Activated T-helper 1 cell treated with anti-CD3 and anti-CD28 coated beads, Interleukin-12 subunit alpha, Interleukin-12 subunit beta, Interleukin-2, Interleukin-4 antibody, amounts not matched to agents 30 ng/mL and 10 ng/mL and 1 ng/mL, durations not matched to agents 14 hours and 24 hours and 36 hours (primary cell): ENCODE measurements around the gene DNAI1. TPM values are rescaled to one million over a fixed set of nuclear protein-coding genes. Genes with fewer than 3 reads are reported as not detected.

Experiments used
- DNase-seq: peaks from one replicate; pipeline ENCODE4 v3.0.0; 2021; ENCODE audit warnings: low spot score
- H3K27ac Mint-ChIP-seq: one replicate; pipeline ENCODE4 v1.8.0; 2021; ENCODE audit warnings: mild to moderate bottlenecking, mixed read lengths
- H3K27me3 Mint-ChIP-seq: one replicate; pipeline ENCODE4 v1.8.0; 2022; ENCODE audit warnings: mild to moderate bottlenecking, moderate library complexity, mixed read lengths; ENCODE audit not compliant: insufficient read depth
- H3K36me3 Mint-ChIP-seq: one replicate; pipeline ENCODE4 v1.8.0; 2021; ENCODE audit warnings: low read depth, mixed read lengths
- H3K4me1 Mint-ChIP-seq: one replicate; pipeline ENCODE4 v1.8.0; 2021; ENCODE audit warnings: low read depth, mixed read lengths
- H3K4me3 Mint-ChIP-seq: one replicate; pipeline ENCODE4 v1.8.0; 2021; ENCODE audit warnings: mild to moderate bottlenecking, moderate library complexity, mixed read lengths
- H3K9me3 Mint-ChIP-seq: one replicate; pipeline ENCODE4 v1.8.0; 2021; ENCODE audit warnings: mixed read lengths
- intact Hi-C: fragments of 100-400 bp; cut with micrococcal nuclease; formaldehyde crosslinking; loops from one replicate; pipeline ENCODE4 v1.15.1; 2024
- total RNA-seq: library from RNA; stranded (reverse); gene quantifications from 2 replicates; pipeline ENCODE4 v1.2.3, GENCODE V29; 2022

DNAI1 gene
- total RNA-seq: not detected in 2 replicates

DNA sequence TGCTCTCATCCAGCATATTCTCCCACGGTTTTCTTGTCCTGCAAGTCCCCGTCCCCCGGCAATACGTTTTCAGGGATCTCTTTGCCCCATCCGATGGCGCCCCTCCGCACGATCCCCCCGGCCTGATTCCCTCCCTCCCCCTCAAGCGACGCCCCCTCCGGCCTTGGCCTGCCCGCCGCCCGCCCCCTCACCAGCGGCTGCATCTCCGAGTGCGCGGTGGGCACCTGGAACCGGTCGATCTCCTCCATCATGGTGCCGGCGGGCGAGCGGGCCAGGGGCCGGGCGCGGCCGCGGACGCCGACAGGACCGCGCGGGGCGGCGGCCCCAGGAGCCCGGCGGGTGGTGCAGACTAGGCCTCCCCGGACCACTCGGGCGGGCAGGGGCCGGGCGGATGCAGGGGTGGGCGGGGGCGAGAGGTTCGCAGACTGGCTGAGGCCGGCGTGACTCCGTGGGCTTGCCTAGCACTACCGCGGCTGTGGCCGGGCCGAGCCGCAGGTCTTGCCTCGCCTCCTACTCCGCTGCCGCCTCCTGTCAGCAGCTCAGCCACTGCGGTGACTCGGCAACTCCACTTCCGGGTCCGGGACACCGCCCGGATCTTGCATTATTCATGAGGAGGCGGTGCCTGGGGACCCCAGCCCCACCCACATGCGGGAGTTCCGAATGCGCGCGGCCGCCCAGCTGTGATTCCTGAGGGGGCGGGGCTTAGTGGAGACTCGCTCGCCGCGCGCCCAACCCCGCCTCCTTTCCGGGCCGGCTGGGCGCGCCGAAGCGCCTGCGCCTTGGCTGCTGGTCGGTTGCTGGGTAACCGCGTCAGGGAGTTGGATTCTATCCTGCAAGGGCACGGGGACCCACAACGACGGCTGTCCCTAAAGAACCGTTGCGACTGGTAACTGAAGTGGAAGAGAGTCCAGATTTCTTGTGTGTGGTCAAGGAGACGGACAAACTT is at the start of gene DNAI1, which contains the start of gene FAM219A:
DNAI1 (plus strand) TSS at position 793 of the 946 bp plus-strand sequence. CDS start 201 bp downstream, outside the sequence.
FAM219A (minus strand) TSS at position 558 of the 946 bp plus-strand sequence; CDS start at position 251, 307 bp downstream.
- intact Hi-C loops: loop anchor here (1.0 to 10.0 kb wide), 16 partner anchors 21 to 1906 kb away; partner anchors contain the start of genes DCAF12, FANCG, GALT and KIF24
- Mint-ChIP-seq H3K27me3 (peaks cover 11% of the 10 kb centered on the region), H3K36me3 (peaks cover 4% of the 10 kb centered on the region), H3K4me3 (peak within 1 kb of the TSS; percentile 91), H3K9me3 (no peaks in the 10 kb centered on the region), H3K4me1 (peaks cover 47% of the 10 kb centered on the region), H3K27ac (peak within 1 kb of the TSS; percentile 85)
- peak; percentile 99 for DNase-seq

DNA sequence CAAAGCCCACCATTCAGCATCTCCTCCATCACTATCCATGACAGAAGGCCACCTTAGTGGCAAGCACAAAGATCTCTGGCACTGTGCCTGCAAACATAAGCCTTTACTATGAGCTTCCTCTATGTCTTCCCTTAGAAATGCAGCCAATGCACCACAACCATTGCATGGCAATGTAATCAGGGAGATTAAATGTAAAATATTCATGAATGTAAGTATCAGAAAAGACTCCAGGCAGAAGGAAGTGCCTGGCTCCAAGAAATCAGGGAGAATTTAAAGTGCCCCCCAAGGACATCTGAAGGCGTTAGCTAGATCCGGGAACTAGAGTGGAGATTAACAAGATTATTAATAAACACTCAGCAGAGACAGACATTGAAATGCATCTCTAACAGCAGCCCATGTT is 49.5 kb upstream of the DNAI1 start:
- Mint-ChIP-seq H3K36me3 (no peaks in the 10 kb centered on the region), H3K27me3 (no peaks in the 10 kb centered on the region)
- intact Hi-C loops: no loop called here

DNA sequence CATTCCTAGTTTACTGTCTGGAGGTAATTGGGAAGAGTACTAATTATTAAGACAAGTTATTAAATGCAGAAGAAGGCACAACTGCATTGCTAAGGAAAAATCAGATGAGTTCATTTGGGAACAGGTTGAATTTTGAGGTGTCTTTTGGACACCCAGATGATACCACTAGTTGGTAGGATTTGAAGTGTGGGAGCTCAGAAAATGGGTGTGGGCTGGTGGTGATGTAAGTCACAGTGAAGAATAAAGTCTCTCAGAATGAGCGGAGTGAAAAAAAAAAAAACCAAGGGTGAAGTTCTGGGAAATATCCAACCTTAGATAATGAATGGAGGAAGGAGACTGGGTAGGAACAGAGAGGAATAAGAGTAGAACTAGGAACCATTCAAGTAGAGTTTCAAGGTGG is 46.3 kb upstream of the DNAI1 start:
- Mint-ChIP-seq H3K9me3 (no peaks in the 10 kb centered on the region), H3K4me1 (no peaks in the 10 kb centered on the region), H3K36me3 (no peaks in the 10 kb centered on the region), H3K4me3 (no peak overlapping the region), H3K27ac (no peak overlapping the region), H3K27me3 (no peaks in the 10 kb centered on the region)
- intact Hi-C loops: no loop called here
- DNase-seq: no peak

More for the DNA sequence above, 49.5 kb upstream of the DNAI1 start:
- DNase-seq: no peak
- H3K27ac Mint-ChIP-seq: no peak overlapping the region
- no peak overlapping the region for H3K4me3 Mint-ChIP-seq
- H3K4me1 Mint-ChIP-seq: no peaks in the 10 kb centered on the region
- no peaks in the 10 kb centered on the region for H3K9me3 Mint-ChIP-seq

DNA sequence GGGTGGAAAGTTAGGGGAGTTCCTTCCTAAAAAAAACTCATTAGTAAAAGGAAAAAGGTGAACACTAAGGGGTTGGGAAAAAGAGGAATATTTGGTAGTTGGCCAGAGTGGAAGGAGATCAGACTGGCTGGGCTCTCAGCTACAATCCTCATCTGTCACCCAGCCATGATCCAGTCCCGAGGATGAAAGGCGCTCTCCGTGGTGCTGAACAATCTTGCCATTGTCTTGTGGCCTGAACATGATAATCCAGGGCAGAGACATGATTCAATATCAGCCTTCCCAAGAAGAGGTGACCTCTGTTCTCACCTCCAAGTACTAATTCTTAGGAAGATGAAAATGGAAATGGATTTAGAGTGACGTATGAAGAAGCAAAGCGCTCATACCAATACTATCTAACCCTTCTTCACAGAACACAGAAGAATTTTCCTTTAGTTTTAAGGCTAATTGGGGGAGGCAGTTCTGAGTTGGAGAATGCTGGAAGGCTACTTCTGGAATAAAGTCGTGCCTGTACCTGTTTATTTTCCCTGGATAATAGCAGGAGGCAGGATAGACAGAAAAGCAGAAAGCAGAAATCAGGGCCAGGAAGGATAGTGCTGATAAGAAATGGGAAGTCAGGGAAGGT is 45.3 kb upstream of the DNAI1 start:
- intact Hi-C loops: no loop called here
- Mint-ChIP-seq H3K27me3 (no peaks in the 10 kb centered on the region), H3K27ac (no peak overlapping the region), H3K4me3 (no peak overlapping the region), H3K4me1 (no peaks in the 10 kb centered on the region), H3K36me3 (no peaks in the 10 kb centered on the region), H3K9me3 (no peaks in the 10 kb centered on the region)
- DNase-seq: peak; percentile 21

DNA sequence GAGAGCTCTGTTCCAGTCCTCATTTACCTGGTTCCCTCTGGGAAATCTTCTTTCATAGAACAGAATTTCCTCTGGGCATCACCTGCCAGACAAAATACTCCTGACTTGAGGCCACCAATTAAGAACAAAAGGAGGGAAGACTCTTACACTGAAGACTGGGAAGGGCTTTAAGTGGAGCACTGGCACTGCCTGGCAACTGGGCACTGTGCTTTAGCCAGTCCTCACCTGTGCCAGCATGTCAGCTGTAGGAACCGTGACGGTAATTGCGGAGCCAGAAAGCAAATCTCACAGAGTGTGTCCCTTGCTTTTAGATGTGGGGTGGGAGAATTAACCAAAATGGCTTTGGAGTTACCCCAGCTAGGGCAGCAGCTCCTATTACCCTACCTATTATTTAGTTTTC is 40.9 kb upstream of the DNAI1 start:
- Mint-ChIP-seq H3K4me3 (no peak overlapping the region), H3K27me3 (no peaks in the 10 kb centered on the region), H3K36me3 (no peaks in the 10 kb centered on the region), H3K4me1 (no peaks in the 10 kb centered on the region), H3K27ac (no peak overlapping the region), H3K9me3 (no peaks in the 10 kb centered on the region)
- intact Hi-C loops: no loop called here
- no peak for DNase-seq

DNA sequence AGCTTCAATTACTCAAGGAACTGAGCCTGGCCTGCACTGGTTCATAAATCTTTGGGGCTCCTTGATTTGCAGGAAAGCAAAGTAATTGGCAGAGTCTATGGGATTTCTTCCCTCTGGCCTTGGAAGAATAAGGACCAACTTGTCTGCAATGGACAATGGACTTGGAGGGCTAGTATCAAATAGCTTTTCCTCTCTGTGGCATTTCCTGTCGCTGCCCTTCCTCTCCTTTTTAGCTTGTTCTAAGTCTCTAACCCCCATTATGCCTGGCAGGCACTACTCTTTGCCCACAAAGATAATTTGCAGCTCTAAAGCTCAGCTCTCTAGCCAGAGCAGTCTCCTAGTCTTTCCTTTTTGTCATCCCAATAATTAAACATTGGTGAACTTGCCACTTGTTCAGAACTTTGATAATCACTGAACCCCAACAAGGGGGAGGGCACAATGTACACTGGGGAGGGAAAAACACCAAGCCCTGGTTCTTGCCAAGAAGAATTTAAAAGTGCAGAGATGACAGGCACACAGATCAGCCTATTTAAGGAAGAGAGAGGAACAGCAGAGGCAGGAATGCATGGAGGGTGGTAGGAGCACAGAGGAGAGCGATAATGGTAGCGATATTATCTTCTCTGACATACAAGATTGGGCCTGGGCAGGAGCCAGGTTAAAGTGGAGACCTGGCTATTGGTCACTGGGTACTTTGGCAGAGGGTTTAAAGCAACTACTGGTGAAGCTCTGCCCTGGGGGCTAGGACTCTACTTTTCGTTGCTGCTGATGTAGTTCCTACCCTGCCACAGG is 38.7 kb upstream of the DNAI1 start:
- Mint-ChIP-seq H3K4me3 (no peak overlapping the region), H3K36me3 (no peaks in the 10 kb centered on the region), H3K9me3 (no peaks in the 10 kb centered on the region), H3K27me3 (no peaks in the 10 kb centered on the region), H3K4me1 (no peaks in the 10 kb centered on the region), H3K27ac (no peak overlapping the region)
- no peak for DNase-seq
- intact Hi-C loops: no loop called here

DNA sequence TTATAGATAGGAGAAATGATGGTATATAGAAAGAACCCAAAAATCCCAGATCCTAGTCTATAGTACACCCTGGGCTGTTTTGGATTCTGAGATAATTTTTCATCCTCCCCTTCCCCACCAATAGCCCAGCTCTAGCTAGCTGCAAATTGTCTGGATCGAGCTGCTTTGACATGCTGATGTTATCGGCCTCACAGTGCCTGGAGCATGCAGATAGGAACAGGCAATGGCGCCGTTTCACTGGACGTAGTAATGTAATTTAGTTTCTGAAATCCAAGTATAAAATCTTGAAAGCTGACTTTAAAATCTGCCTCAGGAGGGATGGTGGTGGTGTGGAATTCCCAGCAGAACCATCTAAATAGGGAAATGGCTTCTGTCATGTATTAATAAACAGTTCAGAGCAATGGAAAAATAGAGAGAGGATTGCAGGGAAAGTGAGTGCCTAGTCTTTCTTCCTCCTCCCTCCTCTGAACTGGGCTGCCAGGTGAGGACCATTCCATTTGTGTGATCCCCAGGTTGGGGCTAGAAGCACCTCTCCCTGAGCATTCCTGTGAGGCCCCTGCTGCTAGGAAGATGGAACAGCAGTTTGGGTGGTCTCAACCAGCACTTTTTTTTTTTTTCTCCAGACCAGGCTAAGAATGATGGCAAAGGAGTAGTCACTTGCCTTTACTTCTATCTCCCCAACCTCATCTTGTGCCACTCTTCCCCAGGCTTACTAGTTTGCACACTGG is 32.1 kb upstream of the DNAI1 start:
- H3K4me1 Mint-ChIP-seq: no peaks in the 10 kb centered on the region
- no peak overlapping the region for H3K4me3 Mint-ChIP-seq
- no peak overlapping the region for H3K27ac Mint-ChIP-seq
- no peaks in the 10 kb centered on the region for H3K9me3 Mint-ChIP-seq
- H3K27me3 Mint-ChIP-seq: no peaks in the 10 kb centered on the region
- no peaks in the 10 kb centered on the region for H3K36me3 Mint-ChIP-seq
- intact Hi-C loops: no loop called here
- no peak for DNase-seq

DNA sequence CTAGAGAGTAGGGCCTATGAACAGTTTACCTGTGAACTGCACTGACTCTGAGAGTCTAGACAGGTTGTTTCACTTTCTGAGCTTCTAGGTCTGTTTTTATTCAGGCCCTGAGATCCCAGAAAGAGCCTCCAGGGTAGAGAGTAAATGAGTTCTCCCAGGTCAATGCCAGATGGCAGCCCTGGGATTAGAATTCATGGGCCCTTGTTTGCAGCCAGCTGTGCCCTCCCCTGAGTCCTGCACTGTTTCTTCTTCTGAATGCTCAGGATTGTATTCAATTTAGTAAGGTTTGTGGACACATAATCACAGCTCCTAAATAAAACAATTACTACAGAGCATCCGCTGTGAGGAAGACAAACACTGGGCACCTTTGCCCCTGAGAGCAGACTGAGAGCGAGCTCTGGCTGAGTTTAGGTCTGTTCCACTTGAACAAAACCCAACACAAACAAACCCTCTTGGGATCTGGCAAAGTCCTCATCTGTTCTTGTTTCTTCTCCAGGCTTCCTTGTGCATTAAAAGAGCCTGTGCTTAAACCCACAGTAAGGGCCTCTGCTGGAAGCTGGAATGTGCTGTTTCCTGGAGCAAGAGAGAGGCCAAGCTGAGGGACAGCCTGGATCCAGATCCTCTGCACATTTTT is 30.2 kb upstream of the DNAI1 start:
- Mint-ChIP-seq H3K9me3 (no peaks in the 10 kb centered on the region), H3K4me3 (no peak overlapping the region), H3K4me1 (no peaks in the 10 kb centered on the region), H3K36me3 (no peaks in the 10 kb centered on the region), H3K27me3 (no peaks in the 10 kb centered on the region), H3K27ac (no peak overlapping the region)
- DNase-seq: no peak
- intact Hi-C loops: no loop called here

DNA sequence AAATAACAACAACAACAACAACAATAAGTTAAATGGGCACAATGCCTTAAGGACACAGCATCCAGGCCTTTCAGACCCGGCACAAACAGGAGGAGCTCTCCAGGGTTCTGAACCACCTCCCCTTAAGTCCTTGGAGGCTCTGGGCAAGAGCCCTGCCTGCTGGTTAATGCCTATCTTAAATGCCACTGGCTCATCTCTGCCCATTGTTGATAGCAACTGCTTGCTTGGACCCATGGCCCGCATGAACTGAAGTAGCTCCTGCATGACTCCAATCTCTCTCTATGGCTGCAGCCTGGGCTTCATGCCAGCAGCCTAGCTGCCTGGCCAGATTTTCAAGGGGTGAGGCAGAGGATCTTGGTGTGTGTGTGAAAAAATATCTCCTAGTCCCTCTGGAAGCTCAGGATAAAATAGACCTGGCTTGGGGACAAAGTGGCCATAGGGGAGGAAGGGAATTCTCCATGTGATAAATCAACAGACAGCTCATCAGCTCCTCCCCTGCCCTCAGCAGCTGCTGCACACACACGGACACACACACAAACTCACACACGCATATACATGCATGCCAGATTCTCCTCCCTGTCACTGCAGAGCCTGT is 27.7 kb upstream of the DNAI1 start:
- no peaks in the 10 kb centered on the region for H3K4me1 Mint-ChIP-seq
- no peak overlapping the region for H3K4me3 Mint-ChIP-seq
- no peaks in the 10 kb centered on the region for H3K27me3 Mint-ChIP-seq
- intact Hi-C loops: no loop called here
- H3K36me3 Mint-ChIP-seq: no peaks in the 10 kb centered on the region
- H3K9me3 Mint-ChIP-seq: no peaks in the 10 kb centered on the region
- no peak overlapping the region for H3K27ac Mint-ChIP-seq
- no peak for DNase-seq

DNA sequence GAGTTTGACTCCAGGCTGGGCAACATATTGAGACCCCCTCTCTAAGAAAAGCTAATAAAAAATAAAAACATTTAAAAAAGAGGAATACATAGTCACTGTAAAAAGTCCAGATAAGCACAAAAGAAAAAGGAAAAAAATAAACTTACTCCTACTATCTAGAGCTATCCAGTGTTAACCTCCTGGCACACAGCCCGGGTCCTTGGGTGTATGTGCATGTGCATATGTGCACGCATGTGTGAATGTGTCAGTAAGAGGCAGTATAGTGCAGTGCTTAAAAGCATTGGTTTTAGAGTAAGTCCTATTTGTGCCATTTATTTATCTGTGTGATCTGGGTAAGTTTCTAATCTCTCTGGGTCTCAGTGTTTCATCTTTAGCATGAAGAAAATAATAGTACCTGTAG is 26.9 kb upstream of the DNAI1 start:
- H3K27ac Mint-ChIP-seq: no peak overlapping the region
- H3K4me1 Mint-ChIP-seq: no peaks in the 10 kb centered on the region
- no peaks in the 10 kb centered on the region for H3K9me3 Mint-ChIP-seq
- intact Hi-C loops: no loop called here
- no peaks in the 10 kb centered on the region for H3K27me3 Mint-ChIP-seq
- H3K4me3 Mint-ChIP-seq: no peak overlapping the region
- no peaks in the 10 kb centered on the region for H3K36me3 Mint-ChIP-seq
- DNase-seq: no peak

DNA sequence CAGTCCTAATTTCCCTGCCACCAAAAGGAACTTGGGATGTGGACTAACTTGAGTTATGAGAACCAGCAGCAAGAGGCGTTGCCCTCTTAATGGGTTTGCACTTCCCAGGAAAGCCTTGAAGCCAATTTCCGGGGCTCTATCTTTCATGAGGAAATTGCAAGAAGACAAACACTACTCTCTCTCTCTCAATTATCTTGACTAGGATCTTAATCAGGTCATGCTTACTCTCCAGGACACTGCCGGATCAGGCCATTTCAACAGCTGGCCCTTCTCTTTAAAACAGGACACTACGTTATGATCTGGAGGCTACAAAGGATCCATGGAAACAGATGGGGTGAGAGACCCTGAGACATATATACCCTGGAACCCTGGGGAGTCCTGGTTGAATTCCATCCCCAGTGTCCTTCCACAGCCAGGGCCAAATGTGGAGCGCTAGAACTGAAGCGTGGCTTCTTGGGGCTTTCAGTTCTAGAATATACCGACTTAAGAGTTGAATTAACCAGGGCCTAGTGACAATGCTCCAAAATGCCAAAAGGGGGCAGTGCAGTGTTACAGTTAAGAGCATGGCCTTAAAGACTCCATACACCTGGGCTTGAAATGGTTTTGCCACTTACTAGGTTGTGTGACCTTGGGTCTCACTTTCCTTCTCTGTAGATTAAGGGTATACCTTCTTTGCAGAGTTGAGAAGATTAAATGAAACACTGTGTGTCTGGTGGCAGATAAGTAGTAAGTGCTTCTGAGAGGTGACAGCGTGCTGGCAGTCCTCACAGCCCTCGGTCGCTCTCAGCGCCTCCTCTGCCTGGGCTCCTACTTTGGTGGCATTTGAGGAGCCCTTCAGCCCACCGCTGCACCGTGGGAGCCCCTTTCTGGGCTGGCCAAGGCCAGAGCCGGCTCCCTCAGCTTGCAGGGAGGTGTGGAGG is 21.3 kb upstream of the DNAI1 start:
- H3K4me1 Mint-ChIP-seq: peaks cover 6% of the 10 kb centered on the region
- H3K4me3 Mint-ChIP-seq: no peak overlapping the region
- no peak overlapping the region for H3K27ac Mint-ChIP-seq
- no peaks in the 10 kb centered on the region for H3K9me3 Mint-ChIP-seq
- no peaks in the 10 kb centered on the region for H3K27me3 Mint-ChIP-seq
- no peaks in the 10 kb centered on the region for H3K36me3 Mint-ChIP-seq
- intact Hi-C loops: loop anchor here (1.0 kb wide), 4 partner anchors 21 to 154 kb away; partner anchors contain the start of genes DNAI1 and FAM219A
- peak; percentile 50 for DNase-seq
